Activated T-helper 2 cell treated with anti-CD3 and anti-CD28 coated beads, Interferon-gamma antibody, Interleukin-2, Interleukin-4, amounts not matched to agents 10 μg/mL and 5 μg/mL and 100 μg/mL, durations not matched to agents 14 hours and 24 hours and 36 hours (primary cell): ENCODE results near the gene ZNF718. TPM values are rescaled to one million over a fixed set of nuclear protein-coding genes. Genes with fewer than 3 reads are reported as not detected.
"Not testable (repeated sequence)": the region's sequence is repeated elsewhere in the genome, so short reads cannot be mapped to it uniquely, and the experiment has no call there.

ENCODE experiments used
- DNase-seq: peaks from one replicate; pipeline ENCODE4 v3.0.0; 2021; ENCODE audit warnings: low spot score
- H3K27ac Mint-ChIP-seq: one replicate; pipeline ENCODE4 v1.8.0; 2021; ENCODE audit warnings: mixed read lengths
- H3K27me3 Mint-ChIP-seq: one replicate; pipeline ENCODE4 v1.8.0; 2021; ENCODE audit warnings: low read depth, mixed read lengths
- H3K36me3 Mint-ChIP-seq: one replicate; pipeline ENCODE4 v1.8.0; 2021; ENCODE audit warnings: low read depth, mixed read lengths
- H3K4me1 Mint-ChIP-seq: one replicate; pipeline ENCODE4 v1.8.0; 2021; ENCODE audit warnings: low read depth, mixed read lengths
- H3K4me3 Mint-ChIP-seq: one replicate; pipeline ENCODE4 v1.8.0; 2021; ENCODE audit warnings: low read depth, mild to moderate bottlenecking, moderate library complexity, mixed read lengths
- H3K9me3 Mint-ChIP-seq: one replicate; pipeline ENCODE4 v1.8.0; 2021; ENCODE audit warnings: mixed read lengths
- intact Hi-C: fragments of 100-400 bp; cut with micrococcal nuclease; formaldehyde crosslinking; loops from one replicate; pipeline ENCODE4 v1.15.1; 2023
- total RNA-seq: library from RNA; stranded (reverse); gene quantifications from 2 replicates; pipeline ENCODE4 v1.2.3, GENCODE V29; 2022

Gene ZNF718
- total RNA-seq, result 8.6 and 8.8 TPM in 2 replicates

- peaks cover 37% of the 10 kb centered on the region for H3K9me3 Mint-ChIP-seq
- H3K4me3 Mint-ChIP-seq, result peak within 1 kb of the TSS; percentile 96
- H3K27me3 Mint-ChIP-seq, result no peaks in the 10 kb centered on the region
- peaks cover 54% of the 10 kb centered on the region for H3K36me3 Mint-ChIP-seq
- H3K4me1 Mint-ChIP-seq, result peaks cover 24% of the 10 kb centered on the region
- peak; percentile 93 for DNase-seq
- intact Hi-C loops, result loop anchor here (2.0 kb wide), 1 partner anchor 212 kb away; the partner anchor contains the start of gene ZNF141
- H3K27ac Mint-ChIP-seq, result peak within 1 kb of the TSS; percentile 97
Observed at GRCh38 chr4:124275-125081, at the start of gene ZNF718. Gene ZNF718, plus strand, starts transcription at chr4:124501. Its CDS starts 170 bp downstream, at chr4:124671.

DNA sequence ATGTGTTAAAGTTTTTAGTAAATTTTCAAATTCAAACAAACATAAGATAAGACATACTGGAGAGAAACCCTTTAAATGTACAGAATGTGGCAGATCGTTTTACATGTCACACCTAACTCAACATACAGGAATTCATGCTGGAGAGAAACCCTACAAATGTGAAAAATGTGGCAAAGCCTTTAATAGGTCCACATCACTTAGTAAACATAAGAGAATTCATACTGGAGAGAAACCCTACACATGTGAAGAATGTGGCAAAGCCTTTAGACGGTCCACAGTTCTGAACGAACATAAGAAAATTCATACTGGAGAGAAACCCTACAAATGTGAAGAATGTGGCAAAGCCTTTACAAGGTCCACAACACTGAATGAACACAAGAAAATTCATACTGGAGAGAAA, 38.4 kb upstream of the ZNF718 start:
- intact Hi-C loops, result no loop called here
- DNase-seq, result no peak
- Mint-ChIP-seq H3K4me3 (no peak overlapping the region), H3K36me3 (peaks cover 44% of the 10 kb centered on the region), H3K9me3 (peaks cover 76% of the 10 kb centered on the region), H3K4me1 (no peaks in the 10 kb centered on the region), H3K27me3 (no peaks in the 10 kb centered on the region), H3K27ac (no peak overlapping the region)

DNA sequence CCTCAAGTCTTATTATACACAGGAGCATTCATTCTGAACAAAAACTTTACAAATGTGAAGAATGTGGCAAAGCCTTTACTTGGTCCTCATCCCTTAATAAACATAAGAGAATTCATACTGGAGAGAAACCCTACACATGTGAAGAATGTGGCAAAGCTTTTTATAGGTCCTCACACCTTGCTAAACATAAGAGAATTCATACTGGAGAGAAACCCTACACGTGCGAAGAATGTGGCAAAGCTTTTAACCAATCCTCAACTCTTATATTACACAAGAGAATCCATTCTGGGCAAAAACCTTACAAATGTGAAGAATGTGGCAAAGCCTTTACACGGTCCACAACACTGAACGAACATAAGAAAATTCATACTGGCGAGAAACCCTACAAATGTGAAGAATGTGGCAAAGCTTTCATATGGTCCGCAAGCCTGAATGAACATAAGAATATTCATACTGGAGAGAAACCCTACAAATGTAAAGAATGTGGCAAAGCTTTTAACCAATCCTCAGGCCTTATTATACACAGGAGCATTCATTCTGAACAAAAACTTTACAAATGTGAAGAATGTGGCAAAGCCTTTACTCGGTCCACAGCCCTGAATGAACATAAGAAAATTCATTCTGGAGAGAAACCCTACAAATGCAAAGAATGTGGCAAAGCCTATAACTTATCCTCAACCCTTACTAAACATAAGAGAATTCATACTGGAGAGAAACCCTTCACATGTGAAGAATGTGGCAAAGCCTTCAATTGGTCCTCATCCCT, 37.6 kb upstream of the ZNF718 start:
- Mint-ChIP-seq H3K9me3 (peaks cover 76% of the 10 kb centered on the region), H3K36me3 (peaks cover 37% of the 10 kb centered on the region)
- DNase-seq, H3K4me1 Mint-ChIP-seq, H3K27ac Mint-ChIP-seq, H3K27me3 Mint-ChIP-seq, intact Hi-C loops, H3K4me3 Mint-ChIP-seq: not testable (repeated sequence)

- H3K36me3 Mint-ChIP-seq, result no peaks in the 10 kb centered on the region
- no peak for DNase-seq
- H3K9me3 Mint-ChIP-seq, result peaks cover 59% of the 10 kb centered on the region
- no peak overlapping the region for H3K27ac Mint-ChIP-seq
- no peak overlapping the region for H3K4me3 Mint-ChIP-seq
- no peaks in the 10 kb centered on the region for H3K27me3 Mint-ChIP-seq
- intact Hi-C loops, result no loop called here
- H3K4me1 Mint-ChIP-seq, result no peaks in the 10 kb centered on the region
Observed at GRCh38 chr4:98386-98785, 25.9 kb upstream of the ZNF718 start.

DNA sequence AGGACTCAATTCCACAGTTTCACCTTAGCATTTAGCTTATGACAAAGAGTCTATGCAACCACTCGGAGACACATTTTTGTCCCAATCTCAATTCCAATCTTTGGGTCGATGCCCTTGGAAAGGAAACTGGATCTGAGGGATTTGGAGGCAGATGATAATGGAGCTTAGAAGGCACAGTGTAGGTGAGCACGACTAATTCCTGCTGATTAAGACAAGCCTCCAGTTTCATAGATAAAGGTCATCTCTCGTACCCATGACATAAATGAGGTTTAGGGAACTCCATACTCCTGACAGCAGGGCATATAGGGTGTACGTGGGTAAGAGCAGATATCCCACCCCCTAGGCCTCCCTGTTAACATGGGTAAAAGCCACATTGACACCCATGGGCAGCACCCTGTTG, 24.4 kb upstream of the ZNF718 start:
- H3K4me3 Mint-ChIP-seq, result no peak overlapping the region
- H3K27me3 Mint-ChIP-seq, result no peaks in the 10 kb centered on the region
- H3K27ac Mint-ChIP-seq, result no peak overlapping the region
- DNase-seq, result no peak
- no peaks in the 10 kb centered on the region for H3K4me1 Mint-ChIP-seq
- peaks cover 53% of the 10 kb centered on the region for H3K9me3 Mint-ChIP-seq
- H3K36me3 Mint-ChIP-seq, result no peaks in the 10 kb centered on the region
- intact Hi-C loops, result no loop called here

GRCh38 chr4:107083-107443, 17.2 kb upstream of the ZNF718 start:
- H3K4me1 Mint-ChIP-seq, result no peaks in the 10 kb centered on the region
- peaks cover 11% of the 10 kb centered on the region for H3K27me3 Mint-ChIP-seq
- DNase-seq, result no peak
- intact Hi-C loops, result no loop called here
- no peak overlapping the region for H3K27ac Mint-ChIP-seq
- H3K9me3 Mint-ChIP-seq, result peaks cover 78% of the 10 kb centered on the region
- peaks cover 11% of the 10 kb centered on the region for H3K36me3 Mint-ChIP-seq
- H3K4me3 Mint-ChIP-seq, result no peak overlapping the region

GRCh38 chr4:107444-108429, 16.6 kb upstream of the ZNF718 start:
- Mint-ChIP-seq H3K4me1 (no peaks in the 10 kb centered on the region), H3K27ac (no peak overlapping the region), H3K36me3 (peaks cover 11% of the 10 kb centered on the region), H3K27me3 (peaks cover 11% of the 10 kb centered on the region), H3K9me3 (peaks cover 75% of the 10 kb centered on the region), H3K4me3 (no peak overlapping the region)
- DNase-seq, result no peak
- intact Hi-C loops, result no loop called here

DNA sequence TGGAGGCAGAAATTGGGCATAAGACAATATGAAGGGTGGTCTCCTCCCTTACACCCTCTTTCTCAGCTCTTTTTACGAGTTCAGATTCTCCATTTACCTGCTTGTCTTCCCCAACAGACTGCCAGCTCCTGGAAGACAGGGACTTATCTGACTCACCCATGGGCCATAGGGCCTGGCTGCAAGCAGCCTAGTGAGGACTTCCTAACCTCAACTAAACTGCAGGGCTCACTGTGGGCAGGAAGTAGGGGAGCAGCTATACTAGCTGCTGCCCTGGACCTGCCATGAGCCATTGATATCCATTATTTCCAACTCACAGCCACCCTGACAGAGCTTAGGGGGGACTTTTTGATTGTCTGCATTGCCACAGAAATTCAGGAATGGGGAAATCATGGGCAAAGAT, 11.5 kb upstream of the ZNF718 start:
- Mint-ChIP-seq H3K36me3 (peaks cover 16% of the 10 kb centered on the region), H3K27me3 (peaks cover 5% of the 10 kb centered on the region), H3K27ac (no peak overlapping the region), H3K4me1 (peaks cover 3% of the 10 kb centered on the region), H3K9me3 (peaks cover 81% of the 10 kb centered on the region), H3K4me3 (no peak overlapping the region)
- no peak for DNase-seq
- intact Hi-C loops, result no loop called here

DNA sequence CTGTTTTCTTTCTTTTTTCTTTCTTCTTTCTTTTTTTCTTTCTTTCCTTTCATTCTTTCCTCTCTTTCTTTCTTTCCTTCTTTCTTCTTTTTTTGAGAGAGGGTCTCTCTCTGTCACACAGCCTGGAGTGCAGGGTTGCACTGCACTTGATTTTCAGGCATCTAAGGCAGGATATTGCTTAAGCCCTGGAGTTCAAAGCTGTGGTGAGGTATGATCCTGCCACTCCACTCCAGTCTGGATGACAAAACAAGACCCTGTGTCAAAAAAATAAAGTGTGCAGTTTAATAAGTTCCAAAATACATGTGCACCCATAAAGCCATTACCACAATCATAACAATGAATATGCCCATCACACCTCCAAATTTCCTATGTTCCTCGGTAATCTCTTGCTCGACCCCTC, 10.6 kb upstream of the ZNF718 start:
- Mint-ChIP-seq H3K9me3 (peaks cover 72% of the 10 kb centered on the region), H3K4me3 (no peak overlapping the region), H3K27me3 (peaks cover 3% of the 10 kb centered on the region), H3K36me3 (peaks cover 11% of the 10 kb centered on the region), H3K4me1 (peaks cover 3% of the 10 kb centered on the region), H3K27ac (no peak overlapping the region)
- DNase-seq, result no peak
- intact Hi-C loops, result no loop called here

- H3K36me3 Mint-ChIP-seq, result peaks cover 7% of the 10 kb centered on the region
- peaks cover 68% of the 10 kb centered on the region for H3K9me3 Mint-ChIP-seq
- DNase-seq, result no peak
- peaks cover 1% of the 10 kb centered on the region for H3K27me3 Mint-ChIP-seq
- intact Hi-C loops, result no loop called here
- peaks cover 3% of the 10 kb centered on the region for H3K4me1 Mint-ChIP-seq
- H3K4me3 Mint-ChIP-seq, result no peak overlapping the region
- no peak overlapping the region for H3K27ac Mint-ChIP-seq
Observed at GRCh38 chr4:114149-114548, 10.2 kb upstream of the ZNF718 start.

- H3K27ac Mint-ChIP-seq, result no peak overlapping the region
- intact Hi-C loops, result no loop called here
- peaks cover 55% of the 10 kb centered on the region for H3K9me3 Mint-ChIP-seq
- peaks cover 13% of the 10 kb centered on the region for H3K4me1 Mint-ChIP-seq
- H3K27me3 Mint-ChIP-seq, result no peaks in the 10 kb centered on the region
- no peak for DNase-seq
- H3K36me3 Mint-ChIP-seq, result peaks cover 14% of the 10 kb centered on the region
- H3K4me3 Mint-ChIP-seq, result no peak overlapping the region
Observed at GRCh38 chr4:116499-116898, 7.8 kb upstream of the ZNF718 start.

DNA sequence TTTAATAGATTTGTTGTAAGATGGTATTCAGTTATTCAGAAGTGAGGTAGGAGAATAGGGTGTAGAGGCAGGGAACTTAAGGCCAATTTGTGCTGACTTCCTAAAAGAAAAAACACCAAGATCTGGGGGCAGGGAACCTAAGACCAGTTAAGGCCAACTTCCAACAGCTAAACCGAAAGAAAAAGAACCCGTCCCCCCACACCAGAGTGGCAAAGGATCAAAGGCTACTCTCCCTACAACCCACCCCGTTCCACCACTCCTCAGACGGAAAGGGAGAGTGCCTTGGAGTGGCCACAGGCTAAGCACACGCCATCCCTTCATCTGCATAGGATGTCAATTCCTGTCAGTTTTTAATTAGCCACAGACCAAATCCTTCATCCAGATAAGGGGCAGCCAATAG, 3.7 kb upstream of the ZNF718 start:
- H3K9me3 Mint-ChIP-seq, result peaks cover 48% of the 10 kb centered on the region
- intact Hi-C loops, result no loop called here
- no peak for DNase-seq
- H3K27me3 Mint-ChIP-seq, result no peaks in the 10 kb centered on the region
- H3K4me1 Mint-ChIP-seq, result peaks cover 22% of the 10 kb centered on the region
- H3K27ac Mint-ChIP-seq, result no peak overlapping the region
- no peak overlapping the region for H3K4me3 Mint-ChIP-seq
- H3K36me3 Mint-ChIP-seq, result peaks cover 46% of the 10 kb centered on the region
